K562 (cell line): Measurements from ENCODE around the gene CFL1. TPM values are rescaled to one million over a fixed set of nuclear protein-coding genes. Genes with fewer than 3 reads are reported as not detected.

Source experiments
- ARID1B ChIP-seq: fragments of 450-650 bp; IDR thresholded peaks from 2 replicates; pipeline ENCODE4 v1.6.1; 2016; ENCODE audit warnings: antibody characterized with exemption, mild to moderate bottlenecking, inconsistent platforms
- CBFA2T2 ChIP-seq: fragments of 450-650 bp; conservative IDR thresholded peaks from 2 replicates; pipeline ENCODE4 v1.6.1; 2017; ENCODE audit warnings: mild to moderate bottlenecking
- E2F1 ChIP-seq: sonication (generic); formaldehyde crosslinking; IDR thresholded peaks from 2 replicates; pipeline ENCODE4 v1.8.1; 2023; ENCODE audit warnings: mild to moderate bottlenecking, missing genetic modification reagents, moderate library complexity
- ETV1 ChIP-seq: fragments of 450-650 bp; conservative IDR thresholded peaks from 2 replicates; pipeline ENCODE4 v1.6.1; 2016; ENCODE audit warnings: missing genetic modification characterization, control low read depth, low read depth, missing compliant biosample characterization
- HDAC1 ChIP-seq, 2 experiments: fragments of 450-650 bp; IDR thresholded peaks; 2 replicates each; pipeline ENCODE4 v1.6.1; 2016 to 2017; ENCODE audit warnings: inconsistent platforms in 1 of 2, mild to moderate bottlenecking in 1 of 2, moderate library complexity in 1 of 2
- HDAC6 ChIP-seq: IDR thresholded peaks from 2 replicates; pipeline ENCODE4 v1.6.1; 2012; ENCODE audit warnings: low read depth, mild to moderate bottlenecking, control low read depth, inconsistent platforms, low read length, moderate library complexity
- HES1 ChIP-seq: fragments of 450-650 bp; IDR thresholded peaks from 2 replicates; pipeline ENCODE4 v1.6.1; 2016; ENCODE audit warnings: low read depth, mild to moderate bottlenecking, moderate library complexity
- HOMEZ ChIP-seq: fragments of 250-450 bp; sonication (Bioruptor Pico); IDR thresholded peaks from 2 replicates; pipeline ENCODE4 v1.4.0; 2020; ENCODE audit warnings: mild to moderate bottlenecking, moderate library complexity
- HSF4 ChIP-seq: fragments of 250-450 bp; sonication (Bioruptor Pico); IDR thresholded peaks from 2 replicates; pipeline ENCODE4 v2.1.2; 2022; ENCODE audit warnings: mild to moderate bottlenecking, moderate library complexity, borderline replicate concordance
- KDM5B ChIP-seq: fragments of 200-600 bp; sonication (generic); IDR thresholded peaks from 2 replicates; pipeline ENCODE4 v1.6.1; 2012; ENCODE audit warnings: low read depth, mild to moderate bottlenecking, moderate library complexity, low read length, control low read depth, inconsistent platforms; ENCODE audit not compliant: insufficient replicate concordance
- MAFK ChIP-seq: IDR thresholded peaks from 2 replicates; pipeline ENCODE4 v1.6.1; 2011; ENCODE audit warnings: low read length, improper control_type of control experiment
- MCM7 ChIP-seq, 2 experiments: fragments of 450-650 bp; IDR thresholded peaks; 2 replicates each; pipeline ENCODE4 v1.6.1; 2016 to 2018
- MED1 ChIP-seq: sonication (generic); formaldehyde crosslinking; IDR thresholded peaks from 2 replicates; pipeline ENCODE4 v1.8.1; 2023; ENCODE audit warnings: missing genetic modification reagents, borderline replicate concordance
- MTF1 ChIP-seq: fragments of 250-450 bp; sonication (Bioruptor Pico); IDR thresholded peaks from 2 replicates; pipeline ENCODE4 v1.9.0; 2021; ENCODE audit warnings: moderate library complexity, mild to moderate bottlenecking, inconsistent platforms, borderline replicate concordance
- NFIC ChIP-seq: fragments of 450-650 bp; IDR thresholded peaks from 2 replicates; pipeline ENCODE4 v1.6.1; 2017; ENCODE audit warnings: mild to moderate bottlenecking, inconsistent platforms
- NFRKB ChIP-seq: fragments of 450-650 bp; IDR thresholded peaks from 2 replicates; pipeline ENCODE4 v1.6.1; 2016; ENCODE audit warnings: low read depth
- NR2C2 ChIP-seq, 2 experiments: fragments of 200-800 bp in 1 of 2; sonication (Bioruptor generic) in 1 of 2; sonication (generic) in 1 of 2; formaldehyde crosslinking in 1 of 2; IDR thresholded peaks; 2 replicates each; pipeline versions ENCODE4 v1.6.1 to v1.8.0; 2016 to 2022; ENCODE audit warnings: mild to moderate bottlenecking in 1 of 2, missing compliant biosample characterization in 1 of 2, missing genetic modification characterization in 1 of 2, missing genetic modification reagents in 1 of 2
- PATZ1 ChIP-seq: fragments of 250-450 bp; sonication (Bioruptor Pico); IDR thresholded peaks from 2 replicates; pipeline ENCODE4 v1.5.0; 2020; ENCODE audit warnings: mild to moderate bottlenecking, borderline replicate concordance
- TCF7 ChIP-seq: sonication (generic); IDR thresholded peaks from 2 replicates; pipeline ENCODE4 v1.6.1; 2016; ENCODE audit warnings: antibody characterized with exemption, borderline replicate concordance
- TOE1 ChIP-seq, 2 experiments: fragments of 450-650 bp in 1 of 2; sonication (generic) in 1 of 2; formaldehyde crosslinking in 1 of 2; IDR thresholded peaks; 2 replicates each; pipeline versions ENCODE4 v1.7.1 to v1.8.0; 2016 to 2022; ENCODE audit warnings: borderline replicate concordance in 2 of 2, mild to moderate bottlenecking in 2 of 2, antibody characterized with exemption in 1 of 2, inconsistent platforms in 1 of 2, low read depth in 1 of 2, missing genetic modification reagents in 1 of 2, moderate library complexity in 1 of 2
- TRIM28 ChIP-seq: fragments of 450-650 bp; IDR thresholded peaks from 2 replicates; pipeline ENCODE4 v1.6.1; 2017
- ZNF165 ChIP-seq: fragments of 250-450 bp; sonication (Bioruptor Pico); IDR thresholded peaks from 2 replicates; pipeline ENCODE4 v1.4.0; 2020; ENCODE audit warnings: borderline replicate concordance
- ZNF184 ChIP-seq: sonication (generic); formaldehyde crosslinking; IDR thresholded peaks from 2 replicates; pipeline ENCODE4 v1.5.0; 2020; ENCODE audit warnings: missing genetic modification reagents
- ZNF551 ChIP-seq: fragments of 250-450 bp; sonication (Bioruptor Pico); IDR thresholded peaks from 2 replicates; pipeline ENCODE4 v1.5.0; 2021; ENCODE audit warnings: mild to moderate bottlenecking, moderate library complexity
- ZNF778 ChIP-seq: fragments of 450-650 bp; formaldehyde crosslinking; IDR thresholded peaks from 2 replicates; pipeline ENCODE4 v1.4.0; 2020; ENCODE audit warnings: mild to moderate bottlenecking, moderate library complexity
- polyA plus RNA-seq, 8 experiments: library from polyadenylated mRNA; depleted of rRNA in 4 of 8; stranded (reverse) in 5 of 8; unstranded in 3 of 8; fragments of >200 nt; fragmentation: Nextera tagmentation in 2 of 8; fragmentation: Illumina TruSeq in 1 of 8; extraction: Ambion mirVana in 2 of 8; extraction: Trizol in 1 of 8; gene quantifications; 2 replicates each; pipeline versions ENCODE4 v1.2.1 to v1.2.3, GENCODE V29; 2011 to 2014; ENCODE audit warnings: inconsistent platforms in 1 of 8, missing spikeins in 1 of 8
- total RNA-seq, 7 experiments: library from RNA; depleted of rRNA in 6 of 7; stranded (reverse); fragments of >200 nt in 6 of 7; fragmentation: Illumina TruSeq in 2 of 7; extraction: Trizol in 2 of 7; gene quantifications; 2 replicates each; pipeline versions ENCODE4 v1.2.1 to v1.2.3, GENCODE V29; 2011 to 2021; ENCODE audit warnings: low replicate concordance in 1 of 7

The CFL1 gene
- total and polyA plus RNA-seq, 9 of the 15 experiments (the other 6 are each of a cell fraction or from before 2014, with no cell fraction given): 105 to 1,101 (median 859) TPM

GRCh38 chr11:65834202-65834601, 23.8 kb downstream of the CFL1 start (continued):
- no peak for TF ChIP-seq MED1
- no peak for TF ChIP-seq MTF1 (CRISPR knock-in tag)
- no peak for TF ChIP-seq MAFK
- no peak for TF ChIP-seq HOMEZ
- TF ChIP-seq TOE1 (IDR thresholded peaks at IDR 0.05; ENCODE audit: borderline replicate concordance): no peak
- TF ChIP-seq TOE1 (CRISPR knock-in tag; IDR thresholded peaks at IDR 0.05; ENCODE audit: borderline replicate concordance, low read depth): 0 out of 2 replicates have a peak, but pooled peaks have one; percentile 10
- no peak for TF ChIP-seq HSF4
- TF ChIP-seq PATZ1 (CRISPR knock-in tag): no peak
- no peak for TF ChIP-seq ZNF184 (CRISPR knock-in tag)
- TF ChIP-seq NFRKB: no peak
- TF ChIP-seq KDM5B: no peak
- no peak for TF ChIP-seq HDAC6
- TF ChIP-seq MCM7 (IDR thresholded peaks at IDR 0.05): 0 out of 4 replicates have a peak, but pooled peaks of 1 of the 2 experiments have one; percentile 29
- no peak for TF ChIP-seq CBFA2T2
- no peak for TF ChIP-seq HDAC1 (IDR thresholded peaks at IDR 0.05)
- TF ChIP-seq NR2C2 (CRISPR knock-in tag; IDR thresholded peaks at IDR 0.05): no peak
- TF ChIP-seq NR2C2 (tag; IDR thresholded peaks at IDR 0.05): no peak
- TF ChIP-seq ZNF551 (CRISPR knock-in tag): no peak
- no peak for TF ChIP-seq ARID1B
- no peak for TF ChIP-seq HES1
- TF ChIP-seq ZNF778: no peak
- no peak for TF ChIP-seq ZNF165 (CRISPR knock-in tag)
- no peak for TF ChIP-seq ETV1
- TF ChIP-seq E2F1 (CRISPR knock-in tag): no peak
- no peak for TF ChIP-seq TRIM28
- no peak for TF ChIP-seq NFIC
- no peak for TF ChIP-seq TCF7
